GM23248 (cell line): ENCODE measurements around the gene SH3PXD2A.

Experiments
- EZH2 ChIP-seq: fragments of 200-600 bp; sonication (generic); IDR thresholded peaks from 2 replicates; pipeline ENCODE4 v1.6.1; 2018; ENCODE audit warnings: antibody characterized with exemption, mild to moderate bottlenecking; ENCODE audit not compliant: insufficient read depth, poor library complexity, severe bottlenecking
- EZH2phosphoT487 ChIP-seq: fragments of 200-600 bp; sonication (generic); IDR thresholded peaks from 2 replicates; pipeline ENCODE4 v1.6.1; 2018; ENCODE audit warnings: antibody characterized with exemption, moderate library complexity, mild to moderate bottlenecking, low read depth; ENCODE audit not compliant: insufficient read depth

DNA sequence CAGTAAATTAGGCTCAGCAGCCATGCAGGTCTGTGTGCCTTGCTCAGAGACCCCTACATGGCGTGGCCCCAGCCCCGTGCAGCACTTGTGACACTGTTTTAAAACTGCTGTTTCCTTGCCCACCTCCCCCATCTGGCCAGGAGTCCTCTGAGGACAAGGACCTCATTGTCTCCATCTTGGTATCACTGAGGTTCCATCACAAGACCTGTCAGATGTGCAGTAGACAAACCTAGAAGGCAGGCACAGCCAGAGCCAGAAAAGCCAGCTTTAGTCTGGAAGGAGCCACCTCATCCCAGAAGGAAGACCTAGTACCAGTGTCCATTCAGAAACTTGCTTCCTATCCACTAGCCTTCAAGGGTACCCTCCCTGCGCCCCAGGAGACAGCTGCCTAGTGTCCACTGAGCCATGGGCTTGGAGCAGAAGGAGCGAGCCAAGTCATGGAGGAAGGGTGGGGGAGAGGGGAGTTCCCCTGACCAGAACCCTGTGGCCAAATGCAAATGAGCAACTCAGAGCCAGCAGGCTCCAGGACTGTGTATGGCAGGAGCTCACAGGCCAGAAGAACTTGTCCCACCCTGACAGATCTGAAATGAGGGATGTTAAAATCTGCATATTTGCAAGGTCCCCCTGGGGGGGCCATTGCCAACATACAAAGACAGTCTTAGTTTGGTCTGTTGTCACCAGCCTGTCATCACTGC is 176.1 kb downstream of the SH3PXD2A start:
- TF ChIP-seq EZH2 (no peak), EZH2phosphoT487 (no peak)
